HepG2 (cell line): ENCODE data around the gene UBE4A. TPM values are rescaled to one million over a fixed set of nuclear protein-coding genes. Genes with fewer than 3 reads are reported as not detected.

Experiments
- ATF7 ChIP-seq, 2 experiments: fragments of 450-650 bp in 1 of 2; sonication (generic) in 1 of 2; formaldehyde crosslinking in 1 of 2; IDR thresholded peaks; 2 replicates each; pipeline versions ENCODE4 v1.4.0 to v1.6.1; 2016 to 2020; ENCODE audit warnings: antibody characterized with exemption in 1 of 2, mild to moderate bottlenecking in 1 of 2, missing genetic modification reagents in 1 of 2
- BATF2 ChIP-seq: sonication (generic); formaldehyde crosslinking; IDR thresholded peaks from 2 replicates; pipeline ENCODE4 v1.8.0; 2022; ENCODE audit warnings: mild to moderate bottlenecking, missing genetic modification reagents, moderate library complexity
- DRAP1 ChIP-seq: IDR thresholded peaks from 2 replicates; pipeline ENCODE4 v1.6.1; 2016; ENCODE audit warnings: missing genetic modification reagents, missing compliant biosample characterization
- ELF3 ChIP-seq: IDR thresholded peaks from 2 replicates; pipeline ENCODE4 v1.6.1; 2016; ENCODE audit warnings: missing genetic modification reagents, missing compliant biosample characterization
- ETV5 ChIP-seq: IDR thresholded peaks from 2 replicates; pipeline ENCODE4 v1.6.1; 2018; ENCODE audit warnings: missing biosample characterization, missing genetic modification reagents, inconsistent platforms, borderline replicate concordance
- FOXM1 ChIP-seq: sonication (generic); formaldehyde crosslinking; IDR thresholded peaks from 2 replicates; pipeline ENCODE4 v1.5.0; 2020; ENCODE audit warnings: missing genetic modification reagents
- HNF1A ChIP-seq, 2 experiments: sonication (generic) in 1 of 2; formaldehyde crosslinking in 1 of 2; IDR thresholded peaks; 2 replicates each; pipeline versions ENCODE4 v1.4.0 to v1.6.1; 2016 to 2020; ENCODE audit warnings: borderline replicate concordance in 1 of 2, low read depth in 1 of 2, mild to moderate bottlenecking in 1 of 2, missing genetic modification reagents in 1 of 2
- HOXA3 ChIP-seq: sonication (generic); formaldehyde crosslinking; IDR thresholded peaks from 2 replicates; pipeline ENCODE4 v1.5.0; 2020; ENCODE audit warnings: missing genetic modification reagents
- KDM2A ChIP-seq: sonication (generic); formaldehyde crosslinking; IDR thresholded peaks from 2 replicates; pipeline ENCODE4 v1.4.0; 2020; ENCODE audit warnings: low read depth, missing genetic modification reagents, borderline replicate concordance
- MXD3 ChIP-seq: IDR thresholded peaks from 2 replicates; pipeline ENCODE4 v1.6.1; 2016; ENCODE audit warnings: mild to moderate bottlenecking, missing biosample characterization, missing genetic modification reagents
- NFYC ChIP-seq: IDR thresholded peaks from 2 replicates; pipeline ENCODE4 v1.6.1; 2016; ENCODE audit warnings: missing genetic modification reagents, missing compliant biosample characterization
- NR2F2 ChIP-seq: IDR thresholded peaks from 2 replicates; pipeline ENCODE4 v1.6.1; 2012; ENCODE audit warnings: low read depth, inconsistent platforms, borderline replicate concordance
- RAD21 ChIP-seq: fragments of 450-650 bp; formaldehyde crosslinking; IDR thresholded peaks from 2 replicates; pipeline ENCODE4 v1.5.0; 2020; ENCODE audit warnings: mild to moderate bottlenecking
- TBX3 ChIP-seq: fragments of 450-650 bp; IDR thresholded peaks from 2 replicates; pipeline ENCODE4 v1.6.1; 2017; ENCODE audit warnings: antibody characterized with exemption, mild to moderate bottlenecking, inconsistent platforms, borderline replicate concordance
- ZBTB7A ChIP-seq: sonication (generic); formaldehyde crosslinking; IDR thresholded peaks from 2 replicates; pipeline ENCODE4 v1.8.0; 2022; ENCODE audit warnings: mild to moderate bottlenecking, missing genetic modification reagents
- ZNF317 ChIP-seq: sonication (generic); formaldehyde crosslinking; IDR thresholded peaks from 2 replicates; pipeline ENCODE4 v1.5.0; 2020; ENCODE audit warnings: mild to moderate bottlenecking, missing genetic modification reagents
- ZNF362 ChIP-seq: sonication (generic); formaldehyde crosslinking; IDR thresholded peaks from 2 replicates; pipeline ENCODE4 v1.4.0; 2020; ENCODE audit warnings: missing genetic modification reagents, mild to moderate bottlenecking, borderline replicate concordance
- ZNF414 ChIP-seq: sonication (generic); formaldehyde crosslinking; IDR thresholded peaks from 2 replicates; pipeline ENCODE4 v1.5.0; 2020; ENCODE audit warnings: missing genetic modification reagents
- ZNF496 ChIP-seq: sonication (generic); formaldehyde crosslinking; IDR thresholded peaks from 2 replicates; pipeline ENCODE4 v1.8.1; 2023; ENCODE audit warnings: mild to moderate bottlenecking, moderate library complexity, missing genetic modification reagents; ENCODE audit not compliant: insufficient replicate concordance
- ZNF607 ChIP-seq: sonication (generic); formaldehyde crosslinking; IDR thresholded peaks from 2 replicates; pipeline ENCODE4 v1.5.1; 2020; ENCODE audit warnings: missing genetic modification reagents, mild to moderate bottlenecking, borderline replicate concordance
- ZNF782 ChIP-seq: sonication (generic); formaldehyde crosslinking; IDR thresholded peaks from 2 replicates; pipeline ENCODE4 v1.4.0; 2020; ENCODE audit warnings: missing genetic modification reagents, mild to moderate bottlenecking, borderline replicate concordance
- polyA plus RNA-seq, 8 experiments: library from polyadenylated mRNA; depleted of rRNA in 3 of 8; stranded (reverse) in 7 of 8; unstranded in 1 of 8; fragments of >200 nt; fragmentation: Illumina TruSeq in 4 of 8; extraction: Trizol in 4 of 8; gene quantifications; 2 replicates each; pipeline versions ENCODE4 v1.2.1 to v1.2.3, GENCODE V29; 2011 to 2016; ENCODE audit warnings: low read depth in 4 of 8, missing spikeins in 1 of 8, mixed read lengths in 1 of 8; ENCODE audit not compliant: insufficient read depth in 1 of 8
- total RNA-seq, 5 experiments: library from RNA; depleted of rRNA; stranded (reverse); fragments of >200 nt; fragmentation: Illumina TruSeq; extraction: Trizol; gene quantifications; 2 replicates each; pipeline ENCODE4 v1.2.3, GENCODE V29; 2016; ENCODE audit warnings: low read depth in 1 of 5

UBE4A gene
- total and polyA plus RNA-seq, 2 of the 13 experiments (the other 11 are each of a cell fraction or from before 2014, with no cell fraction given): 15.1 to 32.7 TPM

GRCh38 chr11:118435893-118436624, 76.7 kb downstream of the UBE4A start, which contains the start of gene KMT2A (continued):
- TF ChIP-seq ZNF782 (no peak), HOXA3 (CRISPR knock-in tag) (peak; percentile 52), ETV5 (CRISPR knock-in tag) (peak; percentile 87), ZNF496 (no peak), ZNF607 (CRISPR knock-in tag) (0 out of 2 replicates have a peak, but pooled peaks have one; percentile 30), HNF1A (IDR thresholded peaks at IDR 0.05; ENCODE audit: low read depth) (no peak), HNF1A (CRISPR knock-in tag; IDR thresholded peaks at IDR 0.05; ENCODE audit: borderline replicate concordance) (peak; percentile 65; the same call in 1 of the 2 replicates), DRAP1 (no peak), ATF7 (IDR thresholded peaks at IDR 0.05) (no peak), ATF7 (CRISPR knock-in tag; IDR thresholded peaks at IDR 0.05) (0 out of 2 replicates have a peak, but pooled peaks have one; percentile 16), FOXM1 (no peak), NFYC (no peak), ZBTB7A (no peak), ELF3 (CRISPR knock-in tag) (peak; percentile 62), BATF2 (CRISPR knock-in tag) (no peak), ZNF317 (CRISPR knock-in tag) (no peak), TBX3 (peak; percentile 67), NR2F2 (no peak; the same call in 1 of the 2 replicates), ZNF362 (CRISPR knock-in tag) (no peak), KDM2A (CRISPR knock-in tag) (peak; percentile 93), MXD3 (CRISPR knock-in tag) (no peak; the same call in none of the 2 replicates), RAD21 (CRISPR knock-in tag) (peak; percentile 48), ZNF414 (CRISPR knock-in tag) (no peak)
